Stomach (tissue), 9 donors: ENCODE results near the gene C9orf50. TPM values are rescaled to one million over a fixed set of nuclear protein-coding genes. Genes with fewer than 3 reads are reported as not detected.

ENCODE experiments used
- DNase-seq, 2 donors: peaks; one replicate each; pipeline versions ENCODE4 v3.0.0 to v3.0.0-alpha.2; 2013 to 2019
- H3K27ac ChIP-seq, 5 donors: fragments of 200-600 bp in 4 of 5; sonication (generic) in 4 of 5; one replicate each; pipeline ENCODE4 v1.5.1; 2013 to 2019; ENCODE audit warnings: mild to moderate bottlenecking in 1 of 5, moderate library complexity in 1 of 5
- H3K27me3 ChIP-seq, 3 donors: fragments of 200-600 bp; sonication (generic); one replicate each; pipeline ENCODE4 v1.5.1; 2017 to 2019; ENCODE audit warnings: mixed run types in 1 of 3
- H3K36me3 ChIP-seq, 4 donors: fragments of 200-600 bp; sonication (generic); 1 replicate in 3 of 4; 2 replicates in 1 of 4; pipeline ENCODE4 v1.5.1; 2016 to 2019
- H3K4me1 ChIP-seq, 4 donors: fragments of 200-600 bp; sonication (generic); one replicate each; pipeline ENCODE4 v1.5.1; 2016 to 2019
- H3K4me3 ChIP-seq, 4 donors: fragments of 200-600 bp; sonication (generic) in 3 of 4; one replicate each; pipeline ENCODE4 v1.5.1; 2016 to 2019; ENCODE audit warnings: mild to moderate bottlenecking in 1 of 4
- H3K9me3 ChIP-seq, 4 donors: fragments of 200-600 bp; sonication (generic); one replicate each; pipeline ENCODE4 v1.5.1; 2016 to 2019
- CTCF ChIP-seq, 7 experiments: fragments of 450-650 bp in 4 of 7; fragments of 200-600 bp in 3 of 7; sonication (generic) in 3 of 7; IDR thresholded peaks; one replicate each; pipeline ENCODE4 v1.5.1; 2016 to 2019; ENCODE audit warnings: antibody characterized with exemption in 7 of 7, control low read depth in 2 of 7, mild to moderate bottlenecking in 1 of 7
- EP300 ChIP-seq: sonication (generic); formaldehyde crosslinking; IDR thresholded peaks from one replicate; pipeline ENCODE4 v1.6.1; 2017; ENCODE audit warnings: antibody characterized with exemption
- POLR2A ChIP-seq, 4 donors: fragments of 450-650 bp; IDR thresholded peaks; one replicate each; pipeline ENCODE4 v1.6.1; 2016; ENCODE audit warnings: antibody characterized with exemption in 4 of 4, control low read depth in 2 of 4, mild to moderate bottlenecking in 1 of 4, moderate library complexity in 1 of 4
- POLR2AphosphoS5 ChIP-seq, 3 donors: sonication (generic); formaldehyde crosslinking; IDR thresholded peaks; one replicate each; pipeline ENCODE4 v1.6.1; 2016; ENCODE audit warnings: antibody characterized with exemption in 3 of 3
- WGBS, 5 donors: extraction: QIAGEN DNeasy Blood & Tissue Kit in 3 of 5; methylation state at CpG; one replicate each; pipeline versions ENCODE4 v1.1.5 to v1.1.7; 2013 to 2018; 5-methylcytosine and 5-hydroxymethylcytosine counted together
- intact Hi-C: fragments of 100-400 bp; cut with DNase I; formaldehyde crosslinking; loops from one replicate; pipeline ENCODE4 v1.15.1; 2023; ENCODE audit warnings: low total_unique reads
- polyA plus RNA-seq, 3 donors: library from polyadenylated mRNA; stranded (reverse); fragments of 200-250 nt; gene quantifications; one replicate each; pipeline ENCODE4 v1.2.3, GENCODE V29; 2013
- total RNA-seq, 5 donors: library from RNA; depleted of rRNA; stranded (reverse); fragments of >200 nt; gene quantifications; one replicate each; pipeline versions ENCODE4 v1.1.0 to v1.2.3, GENCODE V29; 2014 to 2016
- donor health status: healthy with polysubstance abuse.
- donor health status: Bipolar disorder and iron deficiency.
- donor health status: healthy.

C9orf50 gene
- total and polyA plus RNA-seq, 8 donors: 0.13 TPM; not detected in 7

GRCh38 chr9:129590466-129590865 is 30.4 kb downstream of the C9orf50 start:
- H3K27ac ChIP-seq: no peak overlapping the region
- WGBS, 5 donors: 86 to 89% (median 89%) methylated on average over 6 of the region's 6 CpGs
- no peaks in the 10 kb centered on the region for H3K36me3 ChIP-seq
- no peak for DNase-seq
- H3K27me3 ChIP-seq: no peaks in the 10 kb centered on the region
- TF ChIP-seq CTCF (IDR thresholded peaks at IDR 0.05) (no peak), EP300 (no peak), POLR2AphosphoS5 (IDR thresholded peaks at IDR 0.05) (no peak), POLR2A (IDR thresholded peaks at IDR 0.05) (no peak)
- no peak overlapping the region for H3K4me3 ChIP-seq
- intact Hi-C loops: no loop called here
- no peaks in the 10 kb centered on the region for H3K9me3 ChIP-seq
- peaks cover 2 to 13% (median 4%) of the 10 kb centered on the region in 4 donors for H3K4me1 ChIP-seq

GRCh38 chr9:129587487-129588262 is 33.2 kb downstream of the C9orf50 start:
- H3K36me3 ChIP-seq: no peaks in the 10 kb centered on the region
- TF ChIP-seq EP300: no peak
- TF ChIP-seq POLR2A (IDR thresholded peaks at IDR 0.05): no peak
- no peak for TF ChIP-seq CTCF (IDR thresholded peaks at IDR 0.05)
- no peak for TF ChIP-seq POLR2AphosphoS5 (IDR thresholded peaks at IDR 0.05)
- no peaks in the 10 kb centered on the region for H3K4me1 ChIP-seq
- no peaks in the 10 kb centered on the region for H3K27me3 ChIP-seq
- no peaks in the 10 kb centered on the region for H3K9me3 ChIP-seq
- WGBS, 5 donors: 76 to 86% (median 79%) methylated on average over 21 to 23 of the region's 23 CpGs
- H3K27ac ChIP-seq: peak overlapping the region in 2 of 5 donors; percentile 2 to 16
- intact Hi-C loops: no loop called here
- H3K4me3 ChIP-seq: no peak overlapping the region
- peak in 1 of 2 donors; percentile 76 for DNase-seq

GRCh38 chr9:129586685-129587084 is 34.2 kb downstream of the C9orf50 start:
- no peak overlapping the region for H3K4me3 ChIP-seq
- H3K27me3 ChIP-seq: no peaks in the 10 kb centered on the region
- DNase-seq: peak in 1 of 2 donors; percentile 71
- WGBS, 5 donors: 73 to 79% (median 76%) methylated on average over 8 of the region's 8 CpGs
- TF ChIP-seq CTCF (IDR thresholded peaks at IDR 0.05): no peak
- no peak for TF ChIP-seq EP300
- no peak for TF ChIP-seq POLR2A (IDR thresholded peaks at IDR 0.05)
- TF ChIP-seq POLR2AphosphoS5 (IDR thresholded peaks at IDR 0.05): no peak
- H3K27ac ChIP-seq: peak overlapping the region in 1 of 5 donors; percentile 2
- no peaks in the 10 kb centered on the region for H3K36me3 ChIP-seq
- H3K4me1 ChIP-seq: no peaks in the 10 kb centered on the region
- intact Hi-C loops: no loop called here
- H3K9me3 ChIP-seq: no peaks in the 10 kb centered on the region

- no peaks in the 10 kb centered on the region for H3K36me3 ChIP-seq
- DNase-seq: no peak
- intact Hi-C loops: no loop called here
- H3K4me1 ChIP-seq: no peaks in the 10 kb centered on the region
- no peak overlapping the region for H3K4me3 ChIP-seq
- 88 to 100% (median 93%) methylated on average over 1 of the region's 1 CpG for WGBS, 5 donors
- no peaks in the 10 kb centered on the region for H3K27me3 ChIP-seq
- TF ChIP-seq POLR2AphosphoS5 (IDR thresholded peaks at IDR 0.05) (no peak), POLR2A (IDR thresholded peaks at IDR 0.05) (no peak)
- no peak overlapping the region for H3K27ac ChIP-seq
- H3K9me3 ChIP-seq: no peaks in the 10 kb centered on the region
These were observed 34.7 kb downstream of the C9orf50 start for GRCh38 chr9:129586245-129586644.

- no peaks in the 10 kb centered on the region for H3K36me3 ChIP-seq
- 88 to 100% (median 100%) methylated on average over 1 of the region's 1 CpG for WGBS, 5 donors
- no peaks in the 10 kb centered on the region for H3K27me3 ChIP-seq
- no peak for DNase-seq
- no peak overlapping the region for H3K27ac ChIP-seq
- intact Hi-C loops: no loop called here
- no peak overlapping the region for H3K4me3 ChIP-seq
- H3K9me3 ChIP-seq: no peaks in the 10 kb centered on the region
- TF ChIP-seq POLR2AphosphoS5 (IDR thresholded peaks at IDR 0.05) (no peak), EP300 (no peak), POLR2A (IDR thresholded peaks at IDR 0.05) (no peak), CTCF (IDR thresholded peaks at IDR 0.05) (no peak)
- no peaks in the 10 kb centered on the region for H3K4me1 ChIP-seq
These were observed 35.5 kb downstream of the C9orf50 start for GRCh38 chr9:129585352-129585751.
